ENCODE results near the gene SPRYD3.

DNA sequence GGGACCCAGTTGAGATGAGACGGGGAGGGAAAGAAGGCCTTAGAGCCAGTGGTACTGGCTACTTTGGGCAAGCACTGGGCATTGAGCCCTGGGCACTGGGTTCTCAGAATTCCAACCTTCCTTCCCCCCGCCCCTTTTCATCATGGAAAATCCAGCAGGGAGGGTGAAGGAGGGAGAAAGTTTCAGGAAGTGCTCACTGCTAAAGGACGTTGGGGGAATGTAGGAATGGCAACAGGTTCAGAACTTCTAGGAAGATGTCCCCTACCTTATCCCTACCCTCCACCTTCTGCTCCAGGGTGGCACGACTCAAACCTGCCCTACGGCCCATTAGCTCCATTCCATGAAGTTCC lies 33.5 kb downstream of the SPRYD3 start:
- TF ChIP-seq, protein P1, sequence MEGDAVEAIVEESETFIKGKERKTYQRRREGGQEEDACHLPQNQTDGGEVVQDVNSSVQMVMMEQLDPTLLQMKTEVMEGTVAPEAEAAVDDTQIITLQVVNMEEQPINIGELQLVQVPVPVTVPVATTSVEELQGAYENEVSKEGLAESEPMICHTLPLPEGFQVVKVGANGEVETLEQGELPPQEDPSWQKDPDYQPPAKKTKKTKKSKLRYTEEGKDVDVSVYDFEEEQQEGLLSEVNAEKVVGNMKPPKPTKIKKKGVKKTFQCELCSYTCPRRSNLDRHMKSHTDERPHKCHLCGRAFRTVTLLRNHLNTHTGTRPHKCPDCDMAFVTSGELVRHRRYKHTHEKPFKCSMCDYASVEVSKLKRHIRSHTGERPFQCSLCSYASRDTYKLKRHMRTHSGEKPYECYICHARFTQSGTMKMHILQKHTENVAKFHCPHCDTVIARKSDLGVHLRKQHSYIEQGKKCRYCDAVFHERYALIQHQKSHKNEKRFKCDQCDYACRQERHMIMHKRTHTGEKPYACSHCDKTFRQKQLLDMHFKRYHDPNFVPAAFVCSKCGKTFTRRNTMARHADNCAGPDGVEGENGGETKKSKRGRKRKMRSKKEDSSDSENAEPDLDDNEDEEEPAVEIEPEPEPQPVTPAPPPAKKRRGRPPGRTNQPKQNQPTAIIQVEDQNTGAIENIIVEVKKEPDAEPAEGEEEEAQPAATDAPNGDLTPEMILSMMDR (IDR thresholded peaks at IDR 0.05; ENCODE audit: low read depth, low read length): no peak
- no peak for TF ChIP-seq EZH2phosphoT487 (IDR thresholded peaks at IDR 0.05; ENCODE audit: low read depth)
